HG03060 (cell line): ENCODE measurements around the gene ELF2.
"Not testable (repeated sequence)": the region's sequence is repeated elsewhere in the genome, so short reads cannot be mapped to it uniquely, and the experiment has no call there.

Experiments used
- ATAC-seq: cut with Tn5 transposase; IDR thresholded peaks from one replicate; pipeline ENCODE4 v1.9.1; 2021; ENCODE audit warnings: low read depth, moderate number of reproducible peaks; ENCODE audit not compliant: unreplicated experiment

The ELF2 gene

GRCh38 chr4:139144911-139145551 is 32.0 kb downstream of the ELF2 start:
- no peak for ATAC-seq

DNA sequence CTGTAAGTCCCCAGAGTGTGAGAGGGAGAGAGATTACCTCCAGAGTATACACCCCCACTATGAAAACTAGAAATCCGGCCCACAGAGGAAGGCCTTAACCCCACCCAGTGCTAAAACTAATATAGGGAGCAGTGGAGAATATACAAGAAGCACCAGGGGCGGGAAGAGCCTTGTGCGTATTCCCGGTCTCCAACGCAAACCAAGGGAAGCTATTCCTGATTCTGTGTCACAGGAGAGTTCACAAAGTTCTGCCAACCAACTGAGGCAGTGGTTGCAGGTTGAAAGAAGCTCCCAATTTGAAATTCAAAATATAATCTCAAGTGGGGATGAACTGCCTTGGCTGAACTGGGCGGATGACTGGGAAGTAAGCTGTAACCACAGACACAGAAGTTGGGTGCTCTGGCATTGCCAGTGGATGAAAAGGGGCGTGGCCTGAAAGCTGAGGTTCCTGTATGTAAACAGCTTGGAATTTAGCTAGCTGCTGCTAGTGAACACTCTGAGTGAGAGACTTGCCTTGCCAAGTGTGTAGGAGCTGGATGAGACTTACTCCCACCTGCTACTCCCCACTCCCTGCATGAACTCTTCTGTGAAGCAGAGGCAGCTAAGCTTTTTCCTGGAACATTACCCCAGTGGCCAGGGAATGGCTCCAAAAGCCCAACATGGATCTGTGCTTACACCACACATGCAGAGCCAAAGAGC is 32.7 kb downstream of the ELF2 start:
- ATAC-seq: no peak

GRCh38 chr4:139142980-139143379 is 34.0 kb downstream of the ELF2 start:
- ATAC-seq: no peak

DNA sequence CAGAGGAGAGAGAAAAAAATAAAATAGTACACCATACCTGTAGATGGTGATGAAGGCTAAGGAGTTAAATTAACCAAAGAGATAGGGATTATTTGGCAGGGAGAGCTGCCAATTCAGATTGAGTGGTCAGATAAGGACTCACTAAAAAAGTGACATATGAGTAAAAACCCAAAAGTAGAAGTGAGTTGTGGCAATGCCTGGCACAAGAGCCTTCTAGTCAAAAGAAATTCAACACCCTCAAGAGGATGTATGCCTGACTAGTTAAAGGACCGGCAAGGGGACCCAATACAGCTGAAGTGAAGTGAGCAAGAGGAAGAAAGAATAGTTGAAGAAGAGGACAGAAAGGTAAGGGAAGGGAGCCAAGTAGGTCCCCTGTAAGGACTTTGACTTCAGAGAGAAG is 34.9 kb downstream of the ELF2 start:
- peak; percentile 71 for ATAC-seq

- no peak for ATAC-seq
Observed at GRCh38 chr4:139137763-139138162, 39.3 kb downstream of the ELF2 start.

DNA sequence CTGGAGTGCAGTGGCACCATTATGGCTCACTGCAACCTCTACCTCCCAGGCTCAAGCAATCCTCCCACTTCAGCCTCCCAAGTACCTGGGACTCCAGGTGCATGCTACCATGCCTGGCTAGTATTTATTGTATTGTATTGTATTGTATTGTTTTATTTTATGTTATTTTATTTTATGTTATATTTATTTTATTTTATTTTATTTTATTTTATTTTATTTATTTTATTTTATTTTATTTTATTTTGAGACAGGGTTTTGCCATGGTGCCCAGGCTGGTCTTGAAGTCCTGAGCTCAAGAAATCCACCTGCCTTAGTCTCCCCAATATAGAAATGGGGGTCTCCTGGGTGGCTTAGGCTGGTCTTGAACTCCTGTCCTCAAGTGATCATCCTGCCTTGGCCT is 42.6 kb downstream of the ELF2 start:
- no peak for ATAC-seq

DNA sequence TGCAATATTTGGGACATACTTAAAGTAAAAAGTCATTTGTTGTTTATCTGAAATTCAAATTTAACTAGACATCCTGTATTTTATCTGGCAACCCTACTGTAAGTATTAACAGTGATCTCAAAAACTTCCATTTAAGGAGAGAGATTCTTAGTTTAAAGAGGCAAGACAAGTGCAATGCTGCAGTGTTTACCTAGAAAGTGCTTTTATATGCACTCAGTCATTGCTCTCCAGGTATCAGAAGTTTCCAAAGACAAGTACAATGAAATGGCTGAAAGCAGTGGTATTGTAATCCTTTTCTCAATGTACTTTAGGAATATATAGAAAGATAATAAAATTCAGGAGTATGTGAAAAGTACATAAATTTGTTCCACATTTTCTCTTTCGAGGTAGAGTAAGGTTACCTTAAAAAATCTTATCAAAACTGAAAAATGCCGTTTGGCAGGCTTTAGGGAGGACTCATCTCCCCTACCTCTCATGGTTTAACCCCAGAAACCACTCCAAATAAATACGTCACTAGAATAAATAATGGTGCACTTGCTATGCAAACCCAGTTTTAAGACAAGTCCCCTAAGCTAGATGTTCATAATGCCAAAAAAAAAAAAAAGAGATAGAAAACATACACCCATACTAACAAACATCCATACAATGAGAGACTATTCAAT is 45.7 kb downstream of the ELF2 start:
- no peak for ATAC-seq

GRCh38 chr4:139129206-139129605 is 47.8 kb downstream of the ELF2 start:
- no peak for ATAC-seq

DNA sequence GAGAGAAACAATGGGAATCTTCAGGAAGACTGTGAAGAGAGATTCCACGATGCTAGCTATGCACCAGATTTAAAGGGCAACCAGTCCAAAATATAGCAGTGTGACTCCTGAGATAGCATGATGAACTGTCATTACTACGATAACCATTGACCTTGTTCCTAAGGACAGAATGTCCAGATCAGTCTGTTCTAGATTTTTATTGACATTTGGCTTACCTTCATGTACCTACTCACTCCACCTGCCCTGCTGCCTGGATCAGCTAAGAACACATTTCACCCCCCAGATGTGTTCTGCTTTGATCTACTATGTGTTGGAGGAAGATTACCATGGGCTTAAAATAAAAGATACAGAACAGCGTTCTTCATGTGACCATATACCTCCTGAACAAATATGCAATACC is 50.1 kb downstream of the ELF2 start:
- no peak for ATAC-seq

DNA sequence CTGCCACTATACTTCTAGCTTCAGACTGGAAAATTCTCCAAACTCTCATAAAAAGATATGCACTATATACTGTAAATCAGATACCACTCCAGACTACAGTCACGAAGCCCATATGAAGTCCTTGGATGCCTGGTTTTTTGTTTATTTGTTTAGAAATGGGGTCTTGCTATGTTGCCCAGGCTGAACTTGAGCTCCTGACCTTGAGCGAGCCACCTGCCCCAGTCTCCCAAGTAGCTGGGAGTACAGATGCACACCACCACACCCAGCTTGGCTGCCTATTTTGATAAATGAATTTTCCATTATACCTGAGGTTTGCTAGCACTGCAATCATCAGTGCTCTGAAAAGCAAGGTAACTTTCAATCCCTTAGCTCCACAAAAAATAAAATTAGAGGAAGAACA is 53.1 kb downstream of the ELF2 start:
- ATAC-seq: no peak

DNA sequence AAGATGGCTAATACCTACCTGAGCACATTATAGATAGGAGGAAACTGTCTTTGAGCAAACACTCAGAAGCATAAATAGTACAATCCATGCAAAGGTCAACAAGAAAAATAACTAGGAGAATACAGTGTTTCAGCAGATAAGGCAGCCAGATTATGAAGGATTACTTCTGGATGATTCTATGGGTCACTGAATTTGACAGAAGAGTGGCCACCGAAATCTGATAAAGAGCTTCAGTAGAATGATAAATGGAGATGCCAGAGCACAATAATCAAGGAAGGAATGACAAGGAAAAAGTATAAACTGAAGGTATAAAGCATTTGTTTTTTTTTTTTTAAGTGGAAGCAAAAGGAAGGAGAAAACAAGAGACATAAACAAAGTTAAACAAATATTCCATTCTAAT is 58.7 kb downstream of the ELF2 start:
- ATAC-seq: no peak

- ATAC-seq: no peak
Observed at GRCh38 chr4:139115226-139115625, 61.8 kb downstream of the ELF2 start.

GRCh38 chr4:139114795-139115194 is 62.2 kb downstream of the ELF2 start:
- not testable (repeated sequence) for ATAC-seq

DNA sequence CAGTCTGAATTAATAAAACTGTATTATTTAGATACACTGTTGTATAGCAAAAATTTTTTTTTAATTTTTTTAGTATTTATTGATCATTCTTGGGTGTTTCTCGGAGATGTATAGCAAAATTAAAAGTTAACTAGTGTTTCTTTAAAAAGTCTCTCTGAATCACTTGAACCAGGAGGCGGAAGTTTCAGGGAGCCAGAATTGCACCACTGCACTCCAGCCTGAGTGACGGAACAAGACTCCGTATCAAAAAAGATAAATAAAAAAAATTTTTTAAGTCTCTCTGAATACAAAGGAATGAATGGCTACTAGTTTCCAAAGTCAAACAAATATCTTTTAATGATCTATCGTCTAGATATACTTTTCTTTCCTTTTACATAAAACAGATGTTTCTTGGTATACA is 64.4 kb downstream of the ELF2 start:
- ATAC-seq: no peak

- no peak for ATAC-seq
Observed at GRCh38 chr4:139108567-139109128, 68.4 kb downstream of the ELF2 start.

- peak; percentile 73 for ATAC-seq
Observed at GRCh38 chr4:139099366-139099982, 77.5 kb downstream of the ELF2 start.

DNA sequence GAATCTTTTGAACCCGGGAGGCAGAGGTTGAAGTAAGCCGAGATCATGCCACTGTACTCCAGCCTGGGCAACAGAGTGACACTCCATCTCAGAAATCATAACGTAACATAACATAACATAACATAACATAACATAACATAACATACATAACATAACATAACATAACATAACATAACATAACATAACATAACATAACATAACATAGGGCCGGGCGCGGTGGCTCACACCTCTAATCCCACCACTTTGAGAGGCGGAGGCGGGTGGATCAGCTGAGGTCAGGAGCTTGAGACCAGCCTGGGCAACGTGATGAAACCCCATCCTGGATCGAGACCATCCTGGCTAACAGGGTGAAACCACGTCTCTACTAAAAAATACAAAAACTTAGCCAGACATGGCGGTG is 84.7 kb downstream of the ELF2 start:
- no peak for ATAC-seq

GRCh38 chr4:139085141-139085540 is 91.9 kb downstream of the ELF2 start:
- no peak for ATAC-seq

DNA sequence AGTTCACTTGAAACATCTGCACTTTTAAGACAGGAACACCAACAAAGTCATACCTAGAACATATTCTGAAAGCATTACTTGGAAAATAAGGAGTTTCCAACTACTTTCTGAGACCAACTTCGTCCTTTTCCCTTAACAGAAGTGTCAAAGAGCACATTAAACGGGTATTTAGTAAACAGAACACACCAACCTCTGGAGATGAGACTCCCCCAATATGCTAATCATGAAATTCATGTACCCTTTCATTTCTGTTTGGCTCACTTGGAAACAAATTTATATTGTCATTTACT is 92.3 kb downstream of the ELF2 start:
- no peak for ATAC-seq

- ATAC-seq: peak; percentile 30
Observed at GRCh38 chr4:139083956-139084803, 92.8 kb downstream of the ELF2 start.

DNA sequence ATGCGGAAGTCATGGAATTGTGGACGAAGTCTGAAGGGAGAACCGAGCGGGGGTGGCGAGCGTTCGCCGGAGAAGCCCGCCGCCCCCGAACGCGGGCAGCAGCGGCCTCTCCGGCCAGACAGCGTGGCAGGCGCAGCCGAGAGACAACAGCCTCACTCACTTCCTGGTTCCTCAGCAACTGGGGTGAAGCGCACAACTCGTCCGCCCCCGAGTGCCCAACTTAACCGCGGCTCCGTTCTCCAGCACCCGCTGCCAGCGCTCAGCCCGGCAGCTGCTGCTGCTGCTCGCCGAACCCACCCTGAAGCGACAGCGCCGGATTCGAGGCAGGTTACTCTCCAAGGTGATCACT is 93.4 kb downstream of the ELF2 start:
- peak; percentile 17 for ATAC-seq
